ACHN (cell line): ENCODE measurements around the gene MAGEB5.
"Not testable (repeated sequence)": the region's sequence is repeated elsewhere in the genome, so short reads cannot be mapped to it uniquely, and the experiment has no call there.

ENCODE experiments used
- DNase-seq: peaks from one replicate; pipeline ENCODE4 v3.0.0-alpha.2; 2015
- in situ Hi-C: cut with HindIII; loops from 2 replicates; pipeline ENCODE4 v1.10.0; 2017; ENCODE audit warnings: low sequenced_read_pairs, low pct_ligation_motif_present, low pct_unique_long_range_greater_than_20kb

The MAGEB5 gene, protein sequence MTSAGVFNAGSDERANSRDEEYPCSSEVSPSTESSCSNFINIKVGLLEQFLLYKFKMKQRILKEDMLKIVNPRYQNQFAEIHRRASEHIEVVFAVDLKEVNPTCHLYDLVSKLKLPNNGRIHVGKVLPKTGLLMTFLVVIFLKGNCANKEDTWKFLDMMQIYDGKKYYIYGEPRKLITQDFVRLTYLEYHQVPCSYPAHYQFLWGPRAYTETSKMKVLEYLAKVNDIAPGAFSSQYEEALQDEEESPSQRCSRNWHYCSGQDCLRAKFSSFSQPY

GRCh38 chrX:26215869-26216268 is at the start of gene MAGEB5:
MAGEB5 (plus strand) TSS chrX:26216169; CDS start chrX:26217302, 1,133 bp downstream.
- in situ Hi-C loops, result no loop called here
- DNase-seq, result no peak

GRCh38 chrX:26192204-26192603 is 23.8 kb upstream of the MAGEB5 start, which contains the start of gene MAGEB6:
MAGEB6 (plus strand) TSS chrX:26192440; CDS start chrX:26193847, 1,407 bp downstream.
- DNase-seq, result no peak
- in situ Hi-C loops, result no loop called here

DNA sequence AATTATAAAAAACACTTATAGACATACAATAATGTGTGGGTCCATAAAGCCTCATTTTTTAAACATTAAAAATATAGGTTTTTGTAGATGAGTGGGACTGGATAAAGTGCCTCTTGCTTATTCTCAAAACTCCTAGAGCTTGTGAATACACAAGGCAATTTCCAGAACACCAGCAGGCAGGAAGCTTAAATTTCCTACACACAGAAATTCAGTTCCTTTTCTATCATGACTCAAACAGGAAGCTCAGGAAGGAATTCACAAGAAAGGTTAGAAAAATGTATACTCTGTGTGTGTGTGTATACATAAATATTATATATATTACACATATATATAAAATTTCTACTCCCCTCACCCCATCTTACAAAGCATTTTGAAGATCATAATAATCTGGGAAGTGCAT is 12.4 kb upstream of the MAGEB5 start:
- in situ Hi-C loops, result no loop called here
- no peak for DNase-seq

GRCh38 chrX:26204717-26205116 is 11.3 kb upstream of the MAGEB5 start:
- in situ Hi-C loops, DNase-seq: not testable (repeated sequence)

DNA sequence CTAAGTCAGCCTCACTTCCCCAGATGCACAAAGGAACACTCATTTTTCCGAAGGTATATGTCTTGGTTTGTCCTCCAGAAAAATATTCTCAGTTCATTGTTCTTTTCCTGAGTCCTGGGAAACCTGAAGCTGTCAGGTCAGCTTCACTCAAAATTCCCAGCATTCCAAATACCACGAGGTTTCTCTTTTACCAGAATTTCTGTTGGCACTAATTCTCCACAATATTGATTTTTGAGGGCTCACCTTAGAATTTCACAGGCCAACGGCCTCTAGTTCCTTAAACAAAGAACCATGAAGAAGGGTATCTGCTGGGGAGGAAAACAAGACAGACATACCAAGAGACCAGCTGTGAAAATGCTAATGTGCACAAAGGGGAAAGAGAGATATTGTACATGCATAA is 8.0 kb upstream of the MAGEB5 start:
- in situ Hi-C loops, result no loop called here
- no peak for DNase-seq

DNA sequence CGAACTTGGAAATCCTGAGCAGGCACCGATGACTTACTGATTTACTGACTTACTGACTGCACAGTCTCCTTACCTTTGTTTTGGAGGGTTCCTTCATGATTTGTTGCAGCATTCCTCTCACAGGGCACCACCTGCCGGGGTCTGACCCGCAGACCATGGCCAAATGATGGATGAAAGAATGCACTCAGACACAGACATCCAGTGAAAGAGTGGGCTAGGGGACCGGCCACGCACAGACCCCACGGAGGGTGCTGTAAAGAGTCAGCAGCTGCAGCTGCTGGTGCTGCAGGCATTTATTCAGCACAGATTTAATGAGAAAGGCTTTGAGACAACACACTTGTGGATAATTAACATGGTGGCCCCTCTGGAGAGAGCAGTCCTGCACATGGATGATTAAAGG is 3.4 kb downstream of the MAGEB5 start:
- DNase-seq, result no peak
- in situ Hi-C loops, result no loop called here

DNA sequence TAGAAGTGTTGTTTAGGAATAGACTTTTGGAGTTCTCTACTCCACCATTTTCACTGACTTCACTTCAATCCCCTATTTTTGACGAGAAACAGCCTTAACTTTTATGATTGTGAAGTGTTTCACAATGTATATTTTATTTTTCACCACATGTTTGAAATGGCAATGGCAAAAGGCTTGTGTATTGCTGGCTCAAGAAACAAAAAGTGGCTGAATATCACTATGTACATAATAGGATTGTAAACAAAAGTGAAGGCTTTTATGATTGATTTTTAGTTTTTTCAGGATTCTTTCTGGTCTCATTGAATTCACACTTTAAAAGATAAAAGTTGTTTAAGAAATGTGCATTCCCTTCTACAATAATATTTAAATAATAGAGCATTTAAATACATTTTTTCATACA is 18.2 kb downstream of the MAGEB5 start:
- DNase-seq, result no peak
- in situ Hi-C loops, result no loop called here

DNA sequence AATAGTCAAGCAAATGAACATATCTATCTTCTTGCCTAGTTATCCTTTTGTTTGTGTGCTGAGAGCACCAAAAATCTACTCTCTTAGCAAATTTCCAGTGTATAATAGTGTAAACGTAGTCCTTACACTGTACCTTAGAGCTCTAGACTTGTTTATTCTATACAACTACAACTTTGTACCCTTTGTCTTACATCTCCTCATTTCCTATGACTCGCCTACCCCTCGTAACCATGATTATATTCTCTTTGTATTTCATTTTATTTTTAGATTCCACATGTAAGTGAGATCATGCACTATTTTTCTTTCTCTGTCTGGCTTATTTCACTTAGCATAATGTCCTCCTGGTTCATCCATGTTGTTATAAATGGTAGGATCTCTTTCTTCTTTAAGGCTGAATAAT is 37.6 kb downstream of the MAGEB5 start:
- no peak for DNase-seq
- in situ Hi-C loops, result no loop called here

GRCh38 chrX:26254436-26254835 is 38.5 kb downstream of the MAGEB5 start:
- peak; percentile 32 for DNase-seq
- in situ Hi-C loops, result no loop called here

- no peak for DNase-seq
- in situ Hi-C loops, result no loop called here
Observed at GRCh38 chrX:26262121-26262523, 46.2 kb downstream of the MAGEB5 start.
